ENCODE data around the gene CDC42. TPM values are rescaled to one million over a fixed set of nuclear protein-coding genes. Genes with fewer than 3 reads are reported as not detected.

CDC42 gene
- total and polyA plus RNA-seq, 10 of the 15 experiments (the other 5 are each of a cell fraction or from before 2014, with no cell fraction given): 184 to 479 (median 326) TPM

- no peak for TF ChIP-seq USF1 (IDR thresholded peaks at IDR 0.05; ENCODE audit: borderline replicate concordance, extremely low read length, insufficient read depth, low read depth, low read length)
- no peak for TF ChIP-seq ZBTB40 (IDR thresholded peaks at IDR 0.05; ENCODE audit: borderline replicate concordance)
- TF ChIP-seq, protein P1, sequence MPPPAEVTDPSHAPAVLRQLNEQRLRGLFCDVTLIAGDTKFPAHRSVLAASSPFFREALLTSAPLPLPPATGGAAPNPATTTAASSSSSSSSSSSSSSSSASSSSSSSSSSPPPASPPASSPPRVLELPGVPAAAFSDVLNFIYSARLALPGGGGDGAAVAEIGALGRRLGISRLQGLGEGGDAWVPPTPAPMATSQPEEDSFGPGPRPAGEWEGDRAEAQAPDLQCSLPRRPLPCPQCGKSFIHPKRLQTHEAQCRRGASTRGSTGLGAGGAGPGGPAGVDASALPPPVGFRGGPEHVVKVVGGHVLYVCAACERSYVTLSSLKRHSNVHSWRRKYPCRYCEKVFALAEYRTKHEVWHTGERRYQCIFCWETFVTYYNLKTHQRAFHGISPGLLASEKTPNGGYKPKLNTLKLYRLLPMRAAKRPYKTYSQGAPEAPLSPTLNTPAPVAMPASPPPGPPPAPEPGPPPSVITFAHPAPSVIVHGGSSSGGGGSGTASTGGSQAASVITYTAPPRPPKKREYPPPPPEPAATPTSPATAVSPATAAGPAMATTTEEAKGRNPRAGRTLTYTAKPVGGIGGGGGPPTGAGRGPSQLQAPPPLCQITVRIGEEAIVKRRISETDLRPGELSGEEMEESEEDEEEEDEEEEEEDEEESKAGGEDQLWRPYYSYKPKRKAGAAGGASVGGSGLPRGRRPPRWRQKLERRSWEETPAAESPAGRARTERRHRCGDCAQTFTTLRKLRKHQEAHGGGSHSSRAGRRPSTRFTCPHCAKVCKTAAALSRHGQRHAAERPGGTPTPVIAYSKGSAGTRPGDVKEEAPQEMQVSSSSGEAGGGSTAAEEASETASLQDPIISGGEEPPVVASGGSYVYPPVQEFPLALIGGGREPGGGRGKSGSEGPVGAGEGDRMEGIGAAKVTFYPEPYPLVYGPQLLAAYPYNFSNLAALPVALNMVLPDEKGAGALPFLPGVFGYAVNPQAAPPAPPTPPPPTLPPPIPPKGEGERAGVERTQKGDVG (CRISPR knock-in tag; IDR thresholded peaks at IDR 0.05): no peak
- no peak for TF ChIP-seq KDM1A (IDR thresholded peaks at IDR 0.05; ENCODE audit: borderline replicate concordance)
These were observed 86.6 kb downstream of the CDC42 start (continued) for GRCh38 chr1:22139066-22139594.

Measured in GM12878 (cell line).